NB4 (cell line): ENCODE results near the gene TST.

Experiments used
- DNase-seq: peaks from one replicate; pipeline ENCODE4 v3.0.0; 2010; ENCODE audit warnings: low read depth
- H3K4me3 ChIP-seq: one replicate; pipeline ENCODE4 v1.5.1; 2011; ENCODE audit warnings: mild to moderate bottlenecking, low read depth, low read length, moderate library complexity
- CTCF ChIP-seq: IDR thresholded peaks from one replicate; pipeline ENCODE4 v1.5.1; 2012; ENCODE audit warnings: low read depth, low read length
- MAX ChIP-seq: IDR thresholded peaks from 2 replicates; pipeline ENCODE4 v1.6.1; 2011; ENCODE audit warnings: low read depth, low read length
- MYC ChIP-seq: IDR thresholded peaks from 2 replicates; pipeline ENCODE4 v1.6.1; 2011; ENCODE audit warnings: low read depth, low read length
- POLR2A ChIP-seq: IDR thresholded peaks from 2 replicates; pipeline ENCODE4 v1.6.1; 2011; ENCODE audit warnings: mild to moderate bottlenecking; ENCODE audit not compliant: insufficient read length; ENCODE audit errors: extremely low read depth

TST gene

GRCh38 chr22:37027556-37027955, 8.3 kb upstream of the TST start:
- H3K4me3 ChIP-seq = no peak overlapping the region
- DNase-seq = no peak
- no peak for TF ChIP-seq POLR2A
- TF ChIP-seq MYC = no peak
- no peak for TF ChIP-seq MAX

GRCh38 chr22:37026325-37026724, 7.1 kb upstream of the TST start:
- H3K4me3 ChIP-seq = no peak overlapping the region
- TF ChIP-seq POLR2A (no peak), MAX (no peak), MYC (no peak), CTCF (no peak)
- DNase-seq = no peak

GRCh38 chr22:37025500-37026070, 6.3 kb upstream of the TST start:
- DNase-seq = no peak
- TF ChIP-seq CTCF (no peak), POLR2A (no peak), MAX (no peak), MYC (no peak)
- H3K4me3 ChIP-seq = no peak overlapping the region

GRCh38 chr22:37024339-37025157, 5.3 kb upstream of the TST start:
- TF ChIP-seq MYC (no peak), MAX (no peak), CTCF (no peak), POLR2A (no peak)
- no peak for DNase-seq
- no peak overlapping the region for H3K4me3 ChIP-seq

GRCh38 chr22:37023743-37024338, 4.6 kb upstream of the TST start:
- no peak for DNase-seq
- TF ChIP-seq CTCF = no peak
- no peak for TF ChIP-seq MYC
- TF ChIP-seq MAX = no peak
- no peak for TF ChIP-seq POLR2A
- H3K4me3 ChIP-seq = no peak overlapping the region
